Lung (tissue), 12 donors: ENCODE measurements around the gene EZH1. TPM values are rescaled to one million over a fixed set of nuclear protein-coding genes. Genes with fewer than 3 reads are reported as not detected.

Source experiments
- ATAC-seq: fragments of 200-7000 bp; cut with Tn5 transposase; one replicate; pipeline ENCODE4 v1.9.1; 2020; ENCODE audit warnings: moderate number of reproducible peaks; ENCODE audit not compliant: insufficient read depth, low FRiP score
- DNase-seq, 3 donors: peaks; one replicate each; pipeline ENCODE4 v3.0.0-alpha.2; 2013 to 2017
- H3K27ac ChIP-seq, 2 donors: one replicate each; pipeline ENCODE4 v1.5.1; 2013; ENCODE audit warnings: mild to moderate bottlenecking in 2 of 2, moderate library complexity in 2 of 2, control low read depth in 1 of 2, inconsistent platforms in 1 of 2, low read depth in 1 of 2, low read length in 1 of 2
- H3K27me3 ChIP-seq, 3 donors: one replicate each; pipeline ENCODE4 v1.5.1; 2013; ENCODE audit warnings: low read length in 2 of 3; ENCODE audit not compliant: control insufficient read depth in 3 of 3, insufficient read depth in 3 of 3
- H3K36me3 ChIP-seq, 4 donors: one replicate each; pipeline ENCODE4 v1.5.1; 2013; ENCODE audit warnings: low read length in 4 of 4, mild to moderate bottlenecking in 1 of 4, moderate library complexity in 1 of 4; ENCODE audit not compliant: control insufficient read depth in 4 of 4, insufficient read depth in 4 of 4
- H3K4me1 ChIP-seq, 5 donors: one replicate each; pipeline ENCODE4 v1.5.1; 2013; ENCODE audit warnings: low read length in 5 of 5, mild to moderate bottlenecking in 2 of 5, moderate library complexity in 1 of 5; ENCODE audit not compliant: control insufficient read depth in 5 of 5, insufficient read depth in 5 of 5
- H3K4me3 ChIP-seq: one replicate; pipeline ENCODE4 v1.5.1; 2013; ENCODE audit warnings: mild to moderate bottlenecking, control low read depth, moderate library complexity
- H3K9ac ChIP-seq, 2 donors: one replicate each; pipeline ENCODE4 v1.5.1; 2013; ENCODE audit warnings: low read length in 2 of 2, control low read depth in 1 of 2; ENCODE audit not compliant: insufficient read depth in 1 of 2
- H3K9me3 ChIP-seq, 4 donors: one replicate each; pipeline ENCODE4 v1.5.1; 2013; ENCODE audit warnings: low read length in 3 of 4, mild to moderate bottlenecking in 1 of 4, moderate library complexity in 1 of 4; ENCODE audit not compliant: control insufficient read depth in 4 of 4, insufficient read depth in 3 of 4
- WGBS, 2 donors: extraction: QIAGEN DNeasy Blood & Tissue Kit; methylation state at CpG; one replicate each; pipeline ENCODE4 v1.1.7; 2013; 5-methylcytosine and 5-hydroxymethylcytosine counted together
- polyA plus RNA-seq, 2 donors: library from polyadenylated mRNA; stranded (reverse); fragments of 200-250 nt; gene quantifications; one replicate each; pipeline ENCODE4 v1.2.1, GENCODE V29; 2013
- total RNA-seq, 2 donors: library from RNA; depleted of rRNA in 1 of 2; stranded (reverse); fragments of >200 nt in 1 of 2; gene quantifications; one replicate each; pipeline ENCODE4 v1.2.1, GENCODE V29; 2014 to 2021
- TF ChIP-seq, protein P1 (sequence below): IDR thresholded peaks from 2 replicates; pipeline ENCODE4 v1.5.1; 2012; ENCODE audit warnings: mild to moderate bottlenecking; ENCODE audit errors: control extremely low read depth, extremely low read depth
- donor health status: control.
- donor health status: control.
- donor health status: Bipolar disorder and iron deficiency.
- donor health status: healthy.
- donor health status: DM: yes; HTN: yes; CAD: no.

The EZH1 gene
- total and polyA plus RNA-seq, 4 donors, result 20.7 to 53.2 (median 27.4) TPM

DNA sequence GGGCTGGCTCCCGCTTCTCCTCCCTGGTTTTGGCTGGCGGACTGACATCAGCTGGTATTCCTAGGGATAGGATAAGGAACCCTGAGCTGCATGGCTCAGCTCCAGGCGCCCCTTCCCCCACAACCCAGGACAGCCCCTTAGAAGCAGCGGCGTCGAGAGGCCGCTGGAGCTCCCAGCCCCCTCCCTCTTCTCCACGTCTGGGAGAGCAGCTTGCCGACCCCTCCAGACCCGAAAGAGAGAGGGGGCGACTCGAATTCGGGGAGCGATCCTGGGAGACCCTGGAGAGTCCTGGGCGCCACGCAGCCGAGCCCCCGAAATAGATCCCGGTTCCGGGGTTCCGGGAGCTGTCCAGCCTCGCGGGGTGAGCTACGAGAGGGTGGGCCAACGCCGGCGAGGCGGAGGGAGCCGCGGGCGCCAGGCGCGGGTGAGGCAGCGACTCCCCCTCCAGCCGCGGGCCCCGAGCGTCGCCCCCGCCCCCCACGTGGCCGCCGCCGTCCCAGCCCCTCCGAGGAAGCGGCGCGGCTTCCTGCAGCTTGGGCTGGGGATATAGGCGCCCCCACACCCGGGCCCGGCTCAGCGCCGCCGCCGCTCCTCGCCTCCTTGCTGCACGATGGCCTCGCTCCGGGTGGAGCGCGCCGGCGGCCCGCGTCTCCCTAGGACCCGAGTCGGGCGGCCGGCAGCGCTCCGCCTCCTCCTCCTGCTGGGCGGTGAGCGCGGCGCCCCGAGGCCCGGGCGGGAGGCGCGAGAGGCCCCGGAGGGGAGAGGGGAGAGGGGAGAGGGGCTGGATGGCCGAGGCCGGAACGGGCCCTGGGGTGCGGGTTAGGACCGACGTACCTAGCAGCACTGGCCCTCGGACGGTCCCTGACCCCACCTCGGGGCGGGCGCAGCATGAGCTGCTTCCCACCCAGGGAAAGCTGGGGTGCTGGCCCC is 16.1 kb upstream of the EZH1 start, which contains the start of gene RAMP2:
Gene RAMP2, plus strand, starts transcription at position 576 of the 930 bp plus-strand sequence. Its CDS starts 35 bp downstream, at position 611.
- H3K4me1 ChIP-seq, result peaks cover 0 to 27% (median 9%) of the 10 kb centered on the region in 5 donors
- peaks cover 0 to 2% (median 0%) of the 10 kb centered on the region in 4 donors for H3K9me3 ChIP-seq
- ATAC-seq (no peak), DNase-seq (peak; percentile 84 to 87 (median 85))
- 3 to 6% methylated on average over 44 to 92 of the region's 92 CpGs for WGBS, 2 donors
- peak within 1 kb of the TSS; percentile 54 for H3K4me3 ChIP-seq
- H3K27ac ChIP-seq, result peak within 1 kb of the TSS; percentile 65 to 86
- H3K27me3 ChIP-seq, result no peaks in the 10 kb centered on the region
- TF ChIP-seq, protein P1, sequence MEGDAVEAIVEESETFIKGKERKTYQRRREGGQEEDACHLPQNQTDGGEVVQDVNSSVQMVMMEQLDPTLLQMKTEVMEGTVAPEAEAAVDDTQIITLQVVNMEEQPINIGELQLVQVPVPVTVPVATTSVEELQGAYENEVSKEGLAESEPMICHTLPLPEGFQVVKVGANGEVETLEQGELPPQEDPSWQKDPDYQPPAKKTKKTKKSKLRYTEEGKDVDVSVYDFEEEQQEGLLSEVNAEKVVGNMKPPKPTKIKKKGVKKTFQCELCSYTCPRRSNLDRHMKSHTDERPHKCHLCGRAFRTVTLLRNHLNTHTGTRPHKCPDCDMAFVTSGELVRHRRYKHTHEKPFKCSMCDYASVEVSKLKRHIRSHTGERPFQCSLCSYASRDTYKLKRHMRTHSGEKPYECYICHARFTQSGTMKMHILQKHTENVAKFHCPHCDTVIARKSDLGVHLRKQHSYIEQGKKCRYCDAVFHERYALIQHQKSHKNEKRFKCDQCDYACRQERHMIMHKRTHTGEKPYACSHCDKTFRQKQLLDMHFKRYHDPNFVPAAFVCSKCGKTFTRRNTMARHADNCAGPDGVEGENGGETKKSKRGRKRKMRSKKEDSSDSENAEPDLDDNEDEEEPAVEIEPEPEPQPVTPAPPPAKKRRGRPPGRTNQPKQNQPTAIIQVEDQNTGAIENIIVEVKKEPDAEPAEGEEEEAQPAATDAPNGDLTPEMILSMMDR, result no peak
- H3K9ac ChIP-seq, result peak within 1 kb of the TSS; percentile 33 to 62
- no peaks in the 10 kb centered on the region for H3K36me3 ChIP-seq

DNA sequence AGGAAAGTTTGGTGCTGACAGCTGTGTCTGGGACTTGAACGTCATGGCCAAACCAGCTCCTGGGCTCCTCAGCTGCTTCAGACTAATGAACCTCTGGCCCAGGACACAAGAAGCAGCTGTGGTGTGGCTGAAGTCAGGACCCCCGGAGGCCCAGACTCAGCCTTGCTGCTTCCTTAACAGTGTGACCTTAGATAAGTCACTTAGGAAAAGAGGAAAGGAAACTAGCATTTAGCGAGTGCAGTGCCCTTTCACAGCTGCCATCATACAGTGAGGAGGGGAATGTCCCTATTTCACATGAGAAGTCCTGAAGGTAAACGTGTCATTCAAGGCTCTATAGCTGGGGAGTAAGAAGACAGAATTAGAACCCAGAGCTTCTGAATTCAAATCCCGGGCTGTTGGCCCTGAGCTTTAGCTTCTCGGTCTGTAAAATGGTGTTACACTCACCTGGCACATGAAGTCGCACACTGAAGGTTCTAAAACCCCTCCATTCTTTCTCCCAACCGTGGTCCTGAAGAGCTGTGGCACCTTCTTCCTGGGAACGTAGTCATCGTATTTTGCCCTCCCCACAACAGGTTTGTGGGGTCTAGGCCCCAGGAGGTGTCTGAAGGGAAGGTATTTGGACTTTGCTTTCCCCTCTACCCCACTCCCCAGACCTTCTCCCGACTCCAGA is 15.3 kb upstream of the EZH1 start:
- TF ChIP-seq, protein P1, result no peak
- no peaks in the 10 kb centered on the region for H3K27me3 ChIP-seq
- no peak for ATAC-seq
- peak overlapping the region in 1 of 2 donors; percentile 86 for H3K27ac ChIP-seq
- peak overlapping the region; percentile 11 to 21 for H3K9ac ChIP-seq
- H3K4me3 ChIP-seq, result no peak overlapping the region
- H3K9me3 ChIP-seq, result peaks cover 0 to 2% (median 0%) of the 10 kb centered on the region in 4 donors
- DNase-seq, result no peak
- no peaks in the 10 kb centered on the region for H3K36me3 ChIP-seq
- WGBS, 2 donors, result 44 to 51% methylated on average over 11 of the region's 11 CpGs
- peaks cover 0 to 27% (median 9%) of the 10 kb centered on the region in 5 donors for H3K4me1 ChIP-seq

DNA sequence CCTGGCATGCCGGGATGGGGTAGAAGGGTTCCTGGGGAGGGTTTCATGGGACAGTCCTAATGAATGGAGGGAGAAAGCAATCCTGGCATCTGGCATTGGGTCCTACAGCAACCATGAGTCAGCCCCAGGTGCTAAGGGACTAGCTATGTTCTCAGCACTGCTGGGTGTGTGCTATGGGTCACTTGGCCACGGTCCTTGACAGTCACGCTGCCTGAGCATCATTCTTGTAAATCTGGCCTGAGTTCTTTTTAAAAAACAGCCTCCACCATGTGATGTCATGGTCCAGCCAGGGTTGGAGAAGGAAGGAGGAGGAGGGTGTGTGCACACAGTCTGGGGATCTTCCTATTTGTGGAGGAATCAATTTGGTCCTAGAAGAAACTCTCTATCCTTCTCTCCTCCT is 9.9 kb upstream of the EZH1 start:
- H3K4me1 ChIP-seq, result peaks cover under 1 to 19% (median 5%) of the 10 kb centered on the region in 5 donors
- TF ChIP-seq, protein P1, result no peak
- no peaks in the 10 kb centered on the region for H3K36me3 ChIP-seq
- ATAC-seq (no peak), DNase-seq (no peak)
- H3K9me3 ChIP-seq, result no peaks in the 10 kb centered on the region
- no peaks in the 10 kb centered on the region for H3K27me3 ChIP-seq
- no peak overlapping the region for H3K4me3 ChIP-seq
- H3K27ac ChIP-seq, result no peak overlapping the region
- H3K9ac ChIP-seq, result no peak overlapping the region
- 77 to 93% methylated on average over 3 of the region's 3 CpGs for WGBS, 2 donors
